IMR-90 (cell line): ENCODE data around the gene CLIC1. TPM values are rescaled to one million over a fixed set of nuclear protein-coding genes. Genes with fewer than 3 reads are reported as not detected.
A peak's percentile ranks its signal among the peaks of the same experiment; 100 is the strongest.

ENCODE experiments used
- ATAC-seq: fragments of 200-7000 bp; cut with Tn5 transposase; 2 replicates; pipeline ENCODE4 v1.9.1; 2020; ENCODE audit warnings: low read depth, mild to moderate bottlenecking, moderate library complexity
- BruUV-seq: library from RNA; stranded (reverse); fragments of 400-500 nt; replicated peaks from 2 replicates; lab custom pipeline; 2021; lab: Mats Ljungman, UMichigan
- CTCF ChIA-PET: fragments of 300-600 bp; formaldehyde crosslinking; extraction: SDS; loops from one replicate; lab custom pipeline; 2021; ENCODE audit warnings: antibody characterized with exemption; lab: Yijun Ruan, JAX
- POLR2A ChIA-PET: fragments of 300-600 bp; sonication (Branson Sonifier 250); formaldehyde crosslinking; loops from one replicate; lab custom pipeline; 2022; ENCODE audit warnings: antibody characterized with exemption; ENCODE audit not compliant: unreplicated experiment; lab: Charles Lee
- DNase-seq: peaks from one replicate; pipeline ENCODE4 v3.0.0; 2013
- H2AFZ ChIP-seq: replicated peaks from 2 replicates; pipeline ENCODE3; 2013; ENCODE audit warnings: low read length, mild to moderate bottlenecking; ENCODE audit not compliant: poor library complexity
- H2AK5ac ChIP-seq: 2 replicates; pipeline ENCODE4 v1.6.1; 2013; ENCODE audit warnings: low read depth, low read length, inconsistent platforms
- H2AK9ac ChIP-seq: replicated peaks from 2 replicates; pipeline ENCODE3; 2013; ENCODE audit warnings: mild to moderate bottlenecking, low read depth, low read length, moderate library complexity; ENCODE audit not compliant: poor library complexity
- H2BK120ac ChIP-seq: 2 replicates; pipeline ENCODE4 v1.6.1; 2013; ENCODE audit warnings: low read depth, low read length, inconsistent platforms
- H2BK15ac ChIP-seq: 3 replicates; pipeline ENCODE4 v1.6.1; 2013; ENCODE audit warnings: low read depth, low read length, inconsistent platforms
- H2BK20ac ChIP-seq: 2 replicates; pipeline ENCODE4 v1.6.1; 2013; ENCODE audit warnings: low read depth, mild to moderate bottlenecking, inconsistent platforms, low read length, moderate library complexity
- H2BK5ac ChIP-seq: 2 replicates; pipeline ENCODE4 v1.6.1; 2013; ENCODE audit warnings: mild to moderate bottlenecking, low read depth, low read length, inconsistent platforms; ENCODE audit not compliant: poor library complexity, severe bottlenecking
- H3K14ac ChIP-seq: replicated peaks from 2 replicates; pipeline ENCODE4 v1.6.1; 2013; ENCODE audit warnings: low read depth, low read length, inconsistent platforms
- H3K18ac ChIP-seq: 2 replicates; pipeline ENCODE4 v1.6.1; 2013; ENCODE audit warnings: low read depth, low read length, control low read depth
- H3K23ac ChIP-seq: 2 replicates; pipeline ENCODE4 v1.6.1; 2013; ENCODE audit warnings: low read depth, low read length, inconsistent platforms
- H3K27ac ChIP-seq: 2 replicates; pipeline ENCODE4 v1.5.1; 2013; ENCODE audit warnings: mild to moderate bottlenecking, control low read depth, low read length; ENCODE audit not compliant: insufficient read depth
- H3K27me3 ChIP-seq: 2 replicates; pipeline ENCODE4 v1.6.1; 2013; ENCODE audit warnings: low read length; ENCODE audit not compliant: control insufficient read depth, insufficient read depth
- H3K36me3 ChIP-seq: 2 replicates; pipeline ENCODE4 v1.6.1; 2013; ENCODE audit warnings: low read length, mixed read lengths; ENCODE audit not compliant: control insufficient read depth, insufficient read depth
- H3K4ac ChIP-seq: 2 replicates; pipeline ENCODE4 v1.6.1; 2013; ENCODE audit warnings: low read depth, low read length, inconsistent platforms
- H3K4me1 ChIP-seq: 2 replicates; pipeline ENCODE4 v1.6.1; 2013; ENCODE audit warnings: low read length, mixed read lengths; ENCODE audit not compliant: control insufficient read depth, insufficient read depth
- H3K4me2 ChIP-seq: 2 replicates; pipeline ENCODE4 v1.6.1; 2013; ENCODE audit warnings: low read depth, mild to moderate bottlenecking, control low read depth, low read length, moderate library complexity
- H3K4me3 ChIP-seq: 2 replicates; pipeline ENCODE4 v1.5.1; 2013; ENCODE audit warnings: low read depth, mild to moderate bottlenecking, control low read depth, low read length, moderate library complexity; ENCODE audit not compliant: insufficient read depth
- H3K56ac ChIP-seq: 2 replicates; pipeline ENCODE4 v1.6.1; 2013; ENCODE audit warnings: low read length, inconsistent platforms; ENCODE audit not compliant: insufficient read depth; ENCODE audit errors: extremely low read depth
- H3K79me1 ChIP-seq, 2 experiments: 2 replicates each; pipeline ENCODE4 v1.6.1; 2013; ENCODE audit warnings: low read length in 2 of 2, inconsistent platforms in 1 of 2, low read depth in 1 of 2
- H3K9ac ChIP-seq: 2 replicates; pipeline ENCODE4 v1.6.1; 2013; ENCODE audit warnings: low read depth, low read length, control low read depth
- H3K9me1 ChIP-seq: 2 replicates; pipeline ENCODE4 v1.6.1; 2013; ENCODE audit warnings: low read length, inconsistent platforms; ENCODE audit not compliant: insufficient read depth
- H3K9me3 ChIP-seq: 2 replicates; pipeline ENCODE4 v1.6.1; 2013; ENCODE audit warnings: low read length; ENCODE audit not compliant: control insufficient read depth, insufficient read depth
- H4K20me1 ChIP-seq: 2 replicates; pipeline ENCODE4 v1.6.1; 2013; ENCODE audit warnings: low read length, inconsistent platforms; ENCODE audit not compliant: insufficient read depth
- H4K5ac ChIP-seq: 2 replicates; pipeline ENCODE4 v1.6.1; 2013; ENCODE audit warnings: mild to moderate bottlenecking, low read depth, low read length, control low read depth
- H4K8ac ChIP-seq, 2 experiments: 2 replicates each; pipeline ENCODE4 v1.6.1; 2013; ENCODE audit warnings: low read depth in 2 of 2, low read length in 2 of 2, control low read depth in 1 of 2, inconsistent platforms in 1 of 2
- H4K91ac ChIP-seq: 2 replicates; pipeline ENCODE4 v1.6.1; 2013; ENCODE audit warnings: low read depth, low read length, inconsistent platforms; ENCODE audit not compliant: insufficient read depth
- MAZ ChIP-seq: IDR thresholded peaks from 2 replicates; pipeline ENCODE4 v1.6.1; 2012; ENCODE audit warnings: low read depth, mild to moderate bottlenecking, low read length, improper control_type of control experiment, moderate library complexity, borderline replicate concordance
- WGBS, 2 experiments: methylation state at CpG; one replicate each; pipeline versions ENCODE4 v1.1.5 to v1.1.7; 2013; ENCODE audit warnings: missing lambda C conversion rate in 2 of 2; ENCODE audit not compliant: insufficient read length in 1 of 2; ENCODE audit errors: extremely low coverage in 2 of 2; 5-methylcytosine and 5-hydroxymethylcytosine counted together
- dilution Hi-C: fragments of 300-500 bp; cut with HindIII; formaldehyde crosslinking; loops from one replicate; pipeline ENCODE4 v1.14.3; 2018; ENCODE audit warnings: low sequenced_read_pairs; ENCODE audit not compliant: unreplicated experiment
- in situ Hi-C: fragments of 300-500 bp; cut with MboI; formaldehyde crosslinking; loops from 3 replicates; pipeline ENCODE4 v1.14.3; 2019; ENCODE audit warnings: low sequenced_read_pairs, inconsistent platforms, mixed read lengths
- intact Hi-C: fragments of 100-400 bp; cut with micrococcal nuclease; formaldehyde crosslinking; loops from 2 replicates; pipeline ENCODE4 v1.10.0; 2022
- polyA plus RNA-seq, 3 experiments: library from polyadenylated mRNA; depleted of rRNA; stranded (reverse); fragments of >200 nt; gene quantifications; 2 replicates each; pipeline ENCODE4 v1.2.3, GENCODE V29; 2012; ENCODE audit warnings: low replicate concordance in 1 of 3
- total RNA-seq: library from RNA; depleted of rRNA; stranded (reverse); fragments of >200 nt; gene quantifications from 2 replicates; pipeline ENCODE4 v1.2.3, GENCODE V29; 2012
- TF ChIP-seq, protein P1 (sequence below): conservative IDR thresholded peaks from 2 replicates; pipeline ENCODE4 v1.5.1; 2012; ENCODE audit warnings: mild to moderate bottlenecking, low read depth, low read length, improper control_type of control experiment

CLIC1 gene
- total and polyA plus RNA-seq, 2 of the 4 experiments (the other 2 are of a cell fraction) = 706 to 1,185 TPM

GRCh38 chr6:31689249-31690110 is 46.9 kb downstream of the CLIC1 start:
- no peak overlapping the region for H2BK120ac ChIP-seq
- H2BK5ac ChIP-seq = no peak overlapping the region
- H4K91ac ChIP-seq = no peak overlapping the region
- intact Hi-C loops = no loop called here
- H3K27me3 ChIP-seq = no peaks in the 10 kb centered on the region
- BruUV-seq = no TSS peak
- peaks cover 4 to 6% of the 10 kb centered on the region in 2 experiments; a peak in 2 of 4 replicates for H3K79me1 ChIP-seq
- ChIA-PET CTCF (interaction anchor here (0.8 kb wide), 1 partner anchor 13 kb away, joined by 3 read pairs; no protein-coding TSS in a partner anchor), POLR2A (no interaction called here)
- no peak overlapping the region for H3K4me2 ChIP-seq
- no peak for TF ChIP-seq MAZ
- TF ChIP-seq, protein P1, sequence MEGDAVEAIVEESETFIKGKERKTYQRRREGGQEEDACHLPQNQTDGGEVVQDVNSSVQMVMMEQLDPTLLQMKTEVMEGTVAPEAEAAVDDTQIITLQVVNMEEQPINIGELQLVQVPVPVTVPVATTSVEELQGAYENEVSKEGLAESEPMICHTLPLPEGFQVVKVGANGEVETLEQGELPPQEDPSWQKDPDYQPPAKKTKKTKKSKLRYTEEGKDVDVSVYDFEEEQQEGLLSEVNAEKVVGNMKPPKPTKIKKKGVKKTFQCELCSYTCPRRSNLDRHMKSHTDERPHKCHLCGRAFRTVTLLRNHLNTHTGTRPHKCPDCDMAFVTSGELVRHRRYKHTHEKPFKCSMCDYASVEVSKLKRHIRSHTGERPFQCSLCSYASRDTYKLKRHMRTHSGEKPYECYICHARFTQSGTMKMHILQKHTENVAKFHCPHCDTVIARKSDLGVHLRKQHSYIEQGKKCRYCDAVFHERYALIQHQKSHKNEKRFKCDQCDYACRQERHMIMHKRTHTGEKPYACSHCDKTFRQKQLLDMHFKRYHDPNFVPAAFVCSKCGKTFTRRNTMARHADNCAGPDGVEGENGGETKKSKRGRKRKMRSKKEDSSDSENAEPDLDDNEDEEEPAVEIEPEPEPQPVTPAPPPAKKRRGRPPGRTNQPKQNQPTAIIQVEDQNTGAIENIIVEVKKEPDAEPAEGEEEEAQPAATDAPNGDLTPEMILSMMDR = 0 out of 2 replicates have a peak, but pooled peaks have one; percentile 26
- H3K9me3 ChIP-seq = no peaks in the 10 kb centered on the region
- H3K18ac ChIP-seq = no peak overlapping the region
- H3K9ac ChIP-seq = no peak overlapping the region
- no peak overlapping the region for H2BK15ac ChIP-seq
- H3K36me3 ChIP-seq = peaks cover 72% of the 10 kb centered on the region
- H2AK9ac ChIP-seq = no peak overlapping the region
- H3K4me1 ChIP-seq = no peaks in the 10 kb centered on the region
- H4K5ac ChIP-seq = no peak overlapping the region
- ATAC-seq = peak; percentile 48; the same call in 1 of the 2 replicates
- H3K27ac ChIP-seq = no peak overlapping the region
- no peak overlapping the region for H3K4ac ChIP-seq
- dilution Hi-C loops = no loop called here
- no peak overlapping the region for H3K23ac ChIP-seq
- in situ Hi-C loops = loop anchor here (10.0 kb wide), 2 partner anchors 145 to 255 kb away; partner anchors contain the start of gene CFB
- H4K8ac ChIP-seq = no peak overlapping the region
- H2BK20ac ChIP-seq = no peak overlapping the region
- no peaks in the 10 kb centered on the region for H3K9me1 ChIP-seq
- H3K56ac ChIP-seq = no peak overlapping the region
- H3K4me3 ChIP-seq = no peak overlapping the region
- no peak overlapping the region for H2AK5ac ChIP-seq
- no peak overlapping the region for H3K14ac ChIP-seq
- WGBS, 2 experiments = 60% methylated on average over 1 of the region's 11 CpGs; no CpG with 5 or more reads in 1 of the 2 experiments
- no peaks in the 10 kb centered on the region for H4K20me1 ChIP-seq
- H2AFZ ChIP-seq = no peak overlapping the region
- DNase-seq = no peak
